Activated CD8-positive, alpha-beta memory T cell treated with anti-CD3 and anti-CD28 coated beads, Interleukin-2, amount 10 ng/mL, durations not matched to agents 7 days and 5 days (primary cell): ENCODE measurements around the gene FGF5. TPM values are rescaled to one million over a fixed set of nuclear protein-coding genes. Genes with fewer than 3 reads are reported as not detected.
"Not testable (repeated sequence)": the region's sequence is repeated elsewhere in the genome, so short reads cannot be mapped to it uniquely, and the experiment has no call there.

Experiments used
- ATAC-seq: fragments of 150-1000 bp; cut with Tn5 transposase; one replicate; pipeline ENCODE4 v1.10.0; 2021; ENCODE audit warnings: moderate library complexity
- CTCF ChIA-PET: fragments of 350-600 bp; sonication (Branson Sonifier 250); formaldehyde crosslinking; loops from one replicate; lab custom pipeline; 2021; ENCODE audit warnings: antibody characterized with exemption; lab: Charles Lee
- DNase-seq: peaks from one replicate; pipeline ENCODE4 v3.0.0-alpha.2; 2020
- H3K27ac Mint-ChIP-seq: one replicate; pipeline ENCODE4 v1.8.0; 2021; ENCODE audit warnings: mild to moderate bottlenecking, mixed read lengths
- H3K27me3 Mint-ChIP-seq: one replicate; pipeline ENCODE4 v1.8.0; 2021; ENCODE audit warnings: mixed read lengths
- H3K36me3 Mint-ChIP-seq: one replicate; pipeline ENCODE4 v1.8.0; 2021; ENCODE audit warnings: mild to moderate bottlenecking, mixed read lengths
- H3K4me1 Mint-ChIP-seq: one replicate; pipeline ENCODE4 v1.8.0; 2021; ENCODE audit warnings: mixed read lengths
- H3K4me3 Mint-ChIP-seq: one replicate; pipeline ENCODE4 v1.8.0; 2021; ENCODE audit warnings: mild to moderate bottlenecking, moderate library complexity, mixed read lengths
- H3K9me3 Mint-ChIP-seq: one replicate; pipeline ENCODE4 v1.8.0; 2022; ENCODE audit warnings: low read depth, mixed read lengths
- total RNA-seq, 2 experiments: library from RNA; stranded (reverse); gene quantifications; one replicate each; pipeline ENCODE4 v1.2.3, GENCODE V29; 2021

FGF5 gene
- total RNA-seq, 2 experiments from 2014 or later = not detected

DNA sequence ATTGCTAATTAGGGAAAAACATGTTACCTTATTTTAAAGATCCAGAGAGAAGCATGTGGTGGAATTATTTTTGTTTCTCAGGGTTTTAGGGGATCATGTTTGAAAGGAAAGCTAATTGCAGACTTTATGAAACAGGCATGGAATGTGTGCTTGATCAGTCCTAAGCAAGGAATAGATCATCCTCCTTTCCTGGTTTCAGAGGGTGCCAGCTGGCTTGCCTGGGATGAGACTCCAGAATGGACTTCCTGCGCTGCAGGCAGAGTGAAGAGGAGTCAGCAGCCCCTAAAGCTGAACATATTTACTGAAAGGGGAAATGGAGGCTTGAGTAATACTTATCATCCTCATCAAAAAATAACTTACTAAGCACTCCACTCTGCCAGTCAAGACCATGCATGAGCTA lies 13.3 kb downstream of the FGF5 start:
- no peaks in the 10 kb centered on the region for H3K4me1 Mint-ChIP-seq
- CTCF ChIA-PET = no interaction called here
- no peak overlapping the region for H3K27ac Mint-ChIP-seq
- DNase-seq (no peak), ATAC-seq (no peak)
- H3K36me3 Mint-ChIP-seq = no peaks in the 10 kb centered on the region
- peaks cover 28% of the 10 kb centered on the region for H3K27me3 Mint-ChIP-seq
- H3K9me3 Mint-ChIP-seq = no peaks in the 10 kb centered on the region
- H3K4me3 Mint-ChIP-seq = no peak overlapping the region

DNA sequence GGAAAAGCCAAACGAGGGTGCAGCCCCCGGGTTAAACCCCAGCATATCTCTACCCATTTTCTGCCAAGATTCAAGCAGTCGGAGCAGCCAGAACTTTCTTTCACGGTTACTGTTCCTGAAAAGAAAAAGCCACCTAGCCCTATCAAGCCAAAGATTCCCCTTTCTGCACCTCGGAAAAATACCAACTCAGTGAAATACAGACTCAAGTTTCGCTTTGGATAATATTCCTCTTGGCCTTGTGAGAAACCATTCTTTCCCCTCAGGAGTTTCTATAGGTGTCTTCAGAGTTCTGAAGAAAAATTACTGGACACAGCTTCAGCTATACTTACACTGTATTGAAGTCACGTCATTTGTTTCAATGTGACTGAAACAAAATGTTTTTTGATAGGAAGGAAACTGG lies 20.0 kb downstream of the FGF5 start:
- H3K27me3 Mint-ChIP-seq = peaks cover 30% of the 10 kb centered on the region
- no peak overlapping the region for H3K4me3 Mint-ChIP-seq
- H3K9me3 Mint-ChIP-seq = no peaks in the 10 kb centered on the region
- H3K4me1 Mint-ChIP-seq = no peaks in the 10 kb centered on the region
- DNase-seq (no peak), ATAC-seq (no peak)
- H3K36me3 Mint-ChIP-seq = no peaks in the 10 kb centered on the region
- CTCF ChIA-PET = no interaction called here
- H3K27ac Mint-ChIP-seq = no peak overlapping the region

DNA sequence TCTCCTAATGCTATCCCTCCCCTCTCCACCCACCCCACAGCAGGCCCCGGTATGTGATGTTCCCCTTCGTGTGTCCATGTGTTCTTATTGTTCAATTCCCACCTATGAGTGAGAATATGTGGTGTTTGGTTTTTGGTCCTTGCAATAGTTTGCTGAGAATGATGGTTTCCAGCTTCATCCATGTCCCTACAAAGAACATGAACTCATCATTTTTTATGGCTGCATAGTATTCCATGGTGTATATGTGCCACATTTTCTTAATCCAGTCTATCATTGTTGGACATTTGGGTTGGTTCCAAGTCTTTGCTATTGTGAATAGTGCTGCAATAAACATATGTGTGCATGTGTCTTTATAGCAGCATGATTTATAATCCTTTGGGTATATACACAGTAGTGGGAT lies 24.2 kb downstream of the FGF5 start:
- H3K4me1 Mint-ChIP-seq, CTCF ChIA-PET, H3K27ac Mint-ChIP-seq, H3K4me3 Mint-ChIP-seq, DNase-seq, H3K9me3 Mint-ChIP-seq, ATAC-seq, H3K36me3 Mint-ChIP-seq: not testable (repeated sequence)
- peaks cover 26% of the 10 kb centered on the region for H3K27me3 Mint-ChIP-seq

DNA sequence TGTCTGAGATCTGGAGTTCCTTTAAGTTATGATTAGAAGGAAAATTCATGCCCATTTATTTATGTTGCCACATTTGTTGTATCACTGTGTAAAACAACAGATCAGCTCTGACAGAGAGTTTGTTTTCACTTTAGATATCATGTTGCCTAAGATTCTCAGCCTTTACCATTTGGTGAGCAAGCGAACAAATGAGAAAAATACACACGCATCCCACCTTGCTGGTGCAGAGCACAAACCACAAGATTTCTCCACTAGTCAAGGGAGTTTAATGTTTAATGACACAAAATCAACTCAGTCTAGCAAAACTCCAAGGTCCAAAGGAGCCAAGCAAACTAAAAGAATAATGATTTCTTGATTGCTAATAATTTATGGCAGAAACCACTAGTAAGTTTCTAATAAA lies 27.7 kb downstream of the FGF5 start:
- DNase-seq (no peak), ATAC-seq (no peak)
- CTCF ChIA-PET = interaction anchor here (0.9 kb wide), 1 partner anchor 11 kb away, joined by 3 read pairs; no protein-coding TSS in a partner anchor
- Mint-ChIP-seq H3K4me3 (no peak overlapping the region), H3K27me3 (peaks cover 17% of the 10 kb centered on the region), H3K27ac (no peak overlapping the region), H3K36me3 (no peaks in the 10 kb centered on the region), H3K4me1 (no peaks in the 10 kb centered on the region), H3K9me3 (no peaks in the 10 kb centered on the region)

DNA sequence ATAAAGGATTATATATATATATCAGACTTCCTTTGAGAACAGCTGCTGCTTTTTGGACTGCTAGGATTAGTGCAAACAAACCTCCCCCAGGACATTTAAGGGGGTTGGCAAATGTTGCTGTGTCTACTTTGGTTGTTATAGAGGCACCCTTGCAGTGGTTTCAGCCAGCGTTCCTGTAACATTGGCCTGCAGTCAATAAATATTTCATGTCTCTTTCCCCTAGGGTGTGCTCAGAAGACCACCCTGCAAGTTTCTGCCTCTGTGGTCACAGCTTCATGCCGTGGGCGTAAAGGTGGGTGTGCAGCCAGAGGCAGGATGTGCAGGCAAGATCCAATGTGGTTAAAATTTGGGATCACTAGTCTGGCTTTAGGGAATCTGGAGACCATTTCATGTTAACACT lies 28.9 kb downstream of the FGF5 start:
- Mint-ChIP-seq H3K4me3 (no peak overlapping the region), H3K4me1 (no peaks in the 10 kb centered on the region)

DNA sequence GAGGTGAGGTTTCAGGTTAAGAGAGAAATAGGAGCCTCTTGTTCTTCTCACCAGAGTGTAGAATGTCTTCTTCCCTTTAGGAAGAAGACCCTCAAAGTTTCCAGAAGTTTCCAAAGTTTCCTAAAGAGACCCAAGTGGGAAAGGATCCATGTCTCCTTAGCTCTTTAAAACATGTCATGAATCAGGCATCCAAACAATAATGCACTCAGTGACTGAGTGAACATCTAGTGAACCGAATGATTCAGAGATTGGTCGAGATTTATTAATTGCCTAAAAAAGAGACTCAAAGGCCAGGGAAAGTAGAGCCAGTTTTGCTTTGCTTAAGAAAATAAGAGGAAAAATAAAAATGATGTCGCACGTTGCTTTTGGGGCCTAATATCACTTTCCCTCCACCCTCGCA lies 29.4 kb downstream of the FGF5 start:
- DNase-seq = no peak
- H3K4me1 Mint-ChIP-seq = no peaks in the 10 kb centered on the region
- no peaks in the 10 kb centered on the region for H3K36me3 Mint-ChIP-seq
- peaks cover 13% of the 10 kb centered on the region for H3K27me3 Mint-ChIP-seq
- ATAC-seq = no peak
- no peaks in the 10 kb centered on the region for H3K9me3 Mint-ChIP-seq
- CTCF ChIA-PET = interaction anchor here (1.0 kb wide), 1 partner anchor 76 kb away, joined by 3 read pairs; no protein-coding TSS in a partner anchor
- H3K27ac Mint-ChIP-seq = no peak overlapping the region
- no peak overlapping the region for H3K4me3 Mint-ChIP-seq

More for the DNA sequence above, 28.9 kb downstream of the FGF5 start:
- DNase-seq (no peak), ATAC-seq (no peak)
- CTCF ChIA-PET = interaction anchor here (0.9 to 1.0 kb wide), 2 partner anchors 10 to 75 kb away, joined by 3 read pairs; no protein-coding TSS in a partner anchor
- Mint-ChIP-seq H3K27me3 (peaks cover 15% of the 10 kb centered on the region), H3K36me3 (no peaks in the 10 kb centered on the region), H3K27ac (no peak overlapping the region), H3K9me3 (no peaks in the 10 kb centered on the region)

DNA sequence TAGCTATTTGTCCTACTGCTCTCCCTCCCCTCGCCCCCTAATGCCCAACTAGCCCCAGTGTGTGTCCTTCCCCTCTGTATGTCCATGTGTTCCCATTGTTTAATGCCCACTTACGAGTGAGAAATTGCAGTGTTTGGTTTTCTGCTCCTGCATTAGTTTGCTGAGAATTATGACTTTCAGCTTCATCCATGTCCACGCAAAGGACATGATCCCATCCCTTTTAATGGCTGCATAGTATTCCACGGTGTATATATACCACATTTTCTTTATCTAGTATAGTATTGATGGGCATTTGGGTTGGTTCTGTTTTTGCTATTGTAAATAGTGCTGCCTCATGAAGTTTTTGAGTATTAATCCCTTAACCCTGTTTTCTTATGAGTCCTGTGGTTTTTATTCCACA lies 35.4 kb downstream of the FGF5 start:
- no peaks in the 10 kb centered on the region for H3K36me3 Mint-ChIP-seq
- H3K4me3 Mint-ChIP-seq = no peak overlapping the region
- CTCF ChIA-PET = no interaction called here
- DNase-seq (no peak), ATAC-seq (no peak)
- no peaks in the 10 kb centered on the region for H3K9me3 Mint-ChIP-seq
- no peaks in the 10 kb centered on the region for H3K4me1 Mint-ChIP-seq
- peaks cover 12% of the 10 kb centered on the region for H3K27me3 Mint-ChIP-seq
- no peak overlapping the region for H3K27ac Mint-ChIP-seq

DNA sequence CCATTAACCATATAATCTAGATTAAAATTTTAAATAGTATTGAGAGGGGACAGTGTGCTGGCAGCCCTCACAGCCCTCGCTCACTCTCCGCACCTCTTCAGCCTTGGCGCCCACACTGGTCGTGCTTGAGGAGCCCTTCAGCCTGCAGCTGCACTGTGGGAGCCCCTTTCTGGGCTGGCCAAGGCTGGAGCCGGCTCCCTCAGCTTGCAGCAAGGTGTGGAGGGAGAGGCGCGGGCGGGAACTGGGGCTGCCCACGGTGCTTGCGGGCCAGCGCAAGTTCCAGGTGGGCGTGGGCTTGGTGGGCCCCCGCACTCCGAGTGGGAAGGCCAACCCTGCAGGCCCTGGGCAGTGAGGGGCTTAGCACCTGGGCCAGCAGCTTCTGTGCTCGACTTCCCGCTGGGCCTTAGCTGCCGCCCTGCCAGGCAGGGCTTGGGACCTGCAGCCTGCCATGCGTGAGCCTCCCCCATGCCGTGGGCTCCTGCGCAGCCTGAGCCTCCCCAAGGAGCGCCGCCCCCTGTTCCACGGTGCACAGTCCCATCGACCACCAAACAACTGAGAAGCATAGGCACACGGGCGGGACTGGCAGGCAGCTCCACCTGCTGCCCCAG lies 36.3 kb downstream of the FGF5 start:
- CTCF ChIA-PET = no interaction called here
- Mint-ChIP-seq H3K27ac (no peak overlapping the region), H3K4me3 (no peak overlapping the region), H3K9me3 (no peaks in the 10 kb centered on the region), H3K36me3 (no peaks in the 10 kb centered on the region), H3K27me3 (peaks cover 16% of the 10 kb centered on the region), H3K4me1 (no peaks in the 10 kb centered on the region)
- ATAC-seq (no peak), DNase-seq (no peak)

DNA sequence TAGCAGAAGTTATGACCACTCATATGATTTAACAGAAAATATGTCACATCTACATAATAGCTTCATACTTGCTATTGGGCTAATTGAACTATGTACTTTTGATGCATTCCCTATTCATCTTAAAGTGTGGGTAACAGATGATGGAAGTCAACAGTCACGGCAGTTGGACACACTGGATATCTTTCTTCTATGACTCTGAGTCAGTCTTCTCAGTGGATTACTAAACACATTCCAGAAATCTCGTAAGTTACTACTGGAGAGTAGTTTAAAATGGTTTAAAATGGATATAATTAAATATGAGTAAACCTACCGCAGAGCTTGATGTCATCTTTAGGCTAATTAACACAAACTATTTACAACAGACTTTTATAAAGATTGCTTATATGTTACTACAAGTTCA lies 39.0 kb downstream of the FGF5 start:
- ATAC-seq = no peak
- Mint-ChIP-seq H3K27ac (no peak overlapping the region), H3K36me3 (no peaks in the 10 kb centered on the region), H3K4me1 (no peaks in the 10 kb centered on the region), H3K4me3 (no peak overlapping the region), H3K9me3 (no peaks in the 10 kb centered on the region), H3K27me3 (peaks cover 30% of the 10 kb centered on the region)
- no peak for DNase-seq
- CTCF ChIA-PET = interaction anchor here (0.5 to 1.3 kb wide), 2 partner anchors 11 to 672 kb away, joined by 3 to 5 read pairs; no protein-coding TSS in a partner anchor

DNA sequence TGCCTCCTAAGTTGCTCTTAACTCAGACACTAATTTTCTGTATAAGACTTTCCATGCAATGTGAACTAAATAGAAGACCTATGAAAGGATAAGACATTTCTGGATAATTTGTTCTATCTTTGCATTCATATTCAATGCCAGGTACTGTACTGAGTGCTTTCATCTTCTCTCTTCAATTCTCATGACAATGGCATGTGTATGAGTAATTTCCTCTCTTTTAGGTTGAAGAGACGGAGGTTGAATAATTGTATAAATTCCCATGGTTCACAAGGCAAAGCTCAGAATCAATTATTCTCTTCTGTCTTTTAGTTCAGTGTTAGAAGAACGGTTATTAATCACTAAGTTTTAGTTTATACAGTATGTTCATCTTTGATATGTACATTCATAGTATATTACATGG lies 39.8 kb downstream of the FGF5 start:
- CTCF ChIA-PET = no interaction called here

DNA sequence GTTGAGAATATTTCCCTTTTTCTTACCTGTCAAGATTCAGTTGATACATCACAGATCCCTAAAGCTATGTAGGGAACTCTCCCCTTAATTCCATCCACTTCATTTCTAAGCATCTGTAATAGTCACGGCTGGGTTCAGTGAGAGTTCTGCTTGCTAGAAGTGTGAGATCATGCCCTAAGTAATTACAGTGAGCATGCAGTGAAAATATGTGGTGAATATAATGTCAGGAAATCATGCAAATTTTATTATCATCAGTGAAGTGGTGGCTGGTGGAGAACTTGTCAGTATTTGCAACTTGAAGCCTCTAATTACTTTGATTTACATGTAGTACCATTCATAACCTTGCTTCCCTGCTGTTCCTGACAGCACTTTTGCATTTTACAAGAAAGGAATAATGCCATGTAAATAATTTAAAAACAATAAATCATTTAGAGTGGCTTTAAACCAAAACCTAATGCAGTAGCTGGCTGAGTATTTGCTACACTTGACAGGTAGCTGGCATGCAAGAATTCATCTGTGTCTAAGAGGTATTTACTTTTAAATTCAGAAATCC lies 40.8 kb downstream of the FGF5 start:
- Mint-ChIP-seq H3K9me3 (no peaks in the 10 kb centered on the region), H3K4me3 (no peak overlapping the region), H3K27ac (no peak overlapping the region), H3K27me3 (peaks cover 35% of the 10 kb centered on the region), H3K4me1 (no peaks in the 10 kb centered on the region), H3K36me3 (no peaks in the 10 kb centered on the region)
- no peak for DNase-seq
- no peak for ATAC-seq
- CTCF ChIA-PET = no interaction called here

More for the DNA sequence above, 39.8 kb downstream of the FGF5 start:
- H3K27ac Mint-ChIP-seq = no peak overlapping the region
- H3K4me1 Mint-ChIP-seq = no peaks in the 10 kb centered on the region
- ATAC-seq = no peak
- no peak overlapping the region for H3K4me3 Mint-ChIP-seq
- H3K27me3 Mint-ChIP-seq = peaks cover 31% of the 10 kb centered on the region
- H3K9me3 Mint-ChIP-seq = no peaks in the 10 kb centered on the region
- no peaks in the 10 kb centered on the region for H3K36me3 Mint-ChIP-seq
- no peak for DNase-seq

DNA sequence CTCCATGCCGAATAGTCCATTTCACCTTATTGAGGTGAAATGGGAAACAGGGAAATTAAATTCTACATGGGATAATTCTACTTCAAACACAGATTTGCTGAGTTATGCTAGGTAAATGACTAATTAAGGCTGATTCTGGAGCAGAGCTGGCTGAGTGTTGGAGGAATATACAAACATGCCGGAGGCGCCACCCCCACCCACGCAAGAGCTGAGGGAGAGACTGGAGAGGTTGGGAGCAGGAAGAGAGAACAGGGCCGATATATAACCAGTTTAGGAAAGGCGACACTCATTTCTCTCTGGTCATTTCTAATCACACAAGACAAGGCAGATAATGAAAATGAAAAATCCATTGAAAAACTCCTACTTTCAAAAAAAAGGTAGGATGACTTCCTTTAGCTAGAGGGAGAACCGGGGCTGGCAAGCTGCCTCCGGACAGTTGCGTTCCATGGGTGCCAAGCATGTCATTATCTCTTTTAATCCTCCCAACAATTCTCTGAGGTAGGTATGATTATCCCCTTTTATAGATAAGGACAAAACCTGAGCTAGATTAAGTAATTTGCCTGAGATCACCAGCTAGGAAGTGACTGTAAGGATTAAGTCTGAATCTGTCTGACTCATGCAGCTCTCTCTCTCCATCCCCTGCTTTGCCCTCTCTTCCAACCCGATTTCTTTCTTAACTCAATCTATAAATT lies 41.5 kb downstream of the FGF5 start:
- ATAC-seq (no peak), DNase-seq (no peak)
- Mint-ChIP-seq H3K27me3 (peaks cover 35% of the 10 kb centered on the region), H3K4me1 (no peaks in the 10 kb centered on the region), H3K9me3 (no peaks in the 10 kb centered on the region), H3K36me3 (no peaks in the 10 kb centered on the region), H3K27ac (no peak overlapping the region), H3K4me3 (no peak overlapping the region)
- CTCF ChIA-PET = no interaction called here

DNA sequence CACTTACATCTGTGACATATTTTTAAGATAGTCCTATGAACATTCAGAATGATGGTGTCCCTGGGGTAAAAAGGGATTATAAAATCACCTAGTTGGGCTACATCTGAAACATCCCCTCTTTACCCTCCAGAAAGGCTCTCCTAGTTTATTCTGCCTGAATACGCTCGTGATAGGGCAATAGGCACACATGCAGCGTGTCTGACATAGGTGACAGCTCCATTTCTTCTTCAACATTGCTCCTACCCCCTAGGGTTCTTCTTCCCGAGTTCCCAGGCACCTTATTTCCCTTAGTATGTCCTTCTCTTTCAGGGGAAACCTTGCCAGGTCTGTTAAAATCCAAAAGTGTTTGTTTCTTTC lies 42.0 kb downstream of the FGF5 start:
- Mint-ChIP-seq H3K36me3 (no peaks in the 10 kb centered on the region), H3K9me3 (no peaks in the 10 kb centered on the region), H3K27me3 (peaks cover 38% of the 10 kb centered on the region), H3K27ac (no peak overlapping the region), H3K4me3 (no peak overlapping the region), H3K4me1 (no peaks in the 10 kb centered on the region)
- no peak for DNase-seq
- CTCF ChIA-PET = no interaction called here
- ATAC-seq = no peak
